HG02970 (cell line): ENCODE data around the gene GYPC.
A peak's percentile ranks its signal among the peaks of the same experiment; 100 is the strongest.
"Not testable (repeated sequence)": the region's sequence is repeated elsewhere in the genome, so short reads cannot be mapped to it uniquely, and the experiment has no call there.

Source experiments
- ATAC-seq: cut with Tn5 transposase; IDR thresholded peaks from one replicate; pipeline ENCODE4 v1.9.1; 2021; ENCODE audit warnings: mild to moderate bottlenecking, moderate library complexity, moderate number of reproducible peaks; ENCODE audit not compliant: unreplicated experiment, low FRiP score

GYPC gene

GRCh38 chr2:126664639-126665038, 8.7 kb downstream of the GYPC start:
- ATAC-seq: peak; percentile 28

DNA sequence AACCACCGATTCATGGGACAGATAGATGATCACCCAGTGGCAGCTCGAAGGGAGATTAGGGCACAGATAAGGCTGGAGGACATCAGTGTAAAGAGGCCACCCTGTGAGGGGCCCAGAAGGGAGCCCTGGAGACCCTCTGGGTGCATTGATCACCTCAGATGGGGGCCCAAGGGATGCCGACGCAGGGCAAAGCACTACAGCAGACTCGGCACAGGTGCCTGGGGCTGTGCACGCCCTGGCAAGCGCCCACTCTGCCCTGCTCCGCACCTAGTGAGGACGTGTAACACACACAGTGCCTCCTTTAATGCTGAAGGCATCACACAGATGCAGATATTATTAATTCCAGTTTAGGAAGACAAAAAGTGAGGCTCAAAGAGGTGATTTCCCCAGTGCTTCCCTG, 9.5 kb downstream of the GYPC start:
- ATAC-seq: no peak

DNA sequence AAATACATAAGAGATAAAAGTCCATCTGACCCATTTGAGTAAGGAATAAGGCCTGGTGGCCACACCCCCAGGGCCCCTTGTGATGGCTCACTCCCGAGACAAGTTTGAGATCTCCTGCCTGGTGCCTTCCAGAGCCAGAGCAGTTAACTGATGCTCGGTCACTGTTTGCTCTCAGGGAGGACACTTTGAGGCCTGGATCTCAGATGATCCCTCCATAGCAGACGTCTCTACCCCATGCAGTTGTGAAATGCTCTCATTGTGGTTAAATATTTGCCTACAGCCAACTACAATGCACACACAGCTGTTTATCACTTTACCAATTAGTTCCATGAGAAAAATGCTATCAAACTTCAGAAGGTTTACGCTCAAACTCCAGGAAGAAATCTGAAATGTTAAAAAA, 12.3 kb downstream of the GYPC start:
- no peak for ATAC-seq

DNA sequence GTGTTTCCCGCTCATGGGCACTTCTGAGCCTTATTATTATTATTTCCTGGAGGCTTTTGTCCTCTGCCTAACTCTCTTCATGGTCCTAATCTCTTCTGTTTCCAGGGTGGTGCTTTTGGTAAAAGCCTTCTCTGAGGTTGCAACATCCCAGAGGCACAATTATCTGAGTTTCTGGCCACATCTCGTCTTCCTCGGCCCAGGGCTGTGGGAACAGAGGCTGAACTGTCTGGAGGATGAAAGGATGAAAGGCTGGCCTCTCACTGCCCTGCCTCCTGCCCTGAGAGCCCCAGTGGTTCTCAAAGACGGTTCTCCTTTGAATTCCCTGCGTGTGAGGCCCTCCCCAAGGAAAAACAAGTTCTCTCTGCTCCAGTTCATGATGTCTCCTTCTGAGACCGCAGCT, 13.8 kb downstream of the GYPC start:
- no peak for ATAC-seq

GRCh38 chr2:126671488-126671887, 15.5 kb downstream of the GYPC start:
- ATAC-seq: no peak

DNA sequence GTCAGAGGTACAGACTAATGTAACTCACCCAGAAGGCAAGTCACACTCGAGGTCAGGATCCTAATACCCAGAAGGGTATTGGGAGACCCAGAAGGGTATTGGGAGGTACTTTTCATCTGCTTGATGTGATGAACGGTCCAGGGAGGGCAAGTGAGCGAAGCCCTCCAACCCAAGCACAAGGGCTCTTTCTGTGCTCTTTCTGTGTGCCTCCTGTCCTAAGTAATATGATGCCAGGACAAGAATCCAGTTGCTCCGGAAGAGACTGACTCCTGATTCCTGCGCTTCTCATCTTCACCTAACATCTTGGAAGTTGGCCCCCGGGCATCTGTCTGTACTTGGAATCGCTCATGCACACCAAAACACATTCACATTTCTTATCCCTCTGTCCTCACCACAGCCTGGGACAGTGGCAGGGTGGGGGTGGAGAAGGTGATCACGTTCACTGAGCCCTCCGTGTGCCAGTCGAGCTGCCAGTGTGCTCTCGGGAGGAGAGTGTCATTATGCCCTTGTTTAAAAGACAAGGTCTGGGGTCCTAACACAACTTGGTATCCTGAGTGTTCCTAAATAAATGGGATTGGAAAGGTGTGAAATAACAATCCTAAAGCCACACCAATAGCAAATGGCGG, 17.1 kb downstream of the GYPC start:
- no peak for ATAC-seq

GRCh38 chr2:126674075-126674744, 18.3 kb downstream of the GYPC start:
- ATAC-seq: no peak

GRCh38 chr2:126675637-126676036, 19.7 kb downstream of the GYPC start:
- ATAC-seq: no peak

GRCh38 chr2:126676221-126677175, 20.5 kb downstream of the GYPC start:
- ATAC-seq: no peak

DNA sequence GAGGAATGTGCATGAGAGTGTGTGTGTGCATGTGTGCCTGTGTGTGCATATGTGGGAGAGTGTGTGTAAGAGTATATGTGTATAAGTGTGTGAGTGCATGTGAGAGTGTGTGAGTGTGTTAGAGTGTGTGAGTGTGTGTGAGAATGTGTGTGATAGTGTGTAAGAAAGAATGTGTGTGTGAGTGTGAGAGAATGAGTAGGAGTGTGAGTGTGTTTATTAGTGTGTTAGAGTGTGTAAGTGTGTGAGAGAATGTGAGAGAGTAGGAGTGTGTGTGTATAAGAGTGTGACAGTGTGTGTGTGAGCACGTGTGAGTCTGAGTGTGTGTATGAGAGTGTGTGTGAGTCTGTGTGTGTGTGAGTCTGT, 21.2 kb downstream of the GYPC start:
- ATAC-seq: no peak

GRCh38 chr2:126678269-126679065, 22.5 kb downstream of the GYPC start:
- no peak for ATAC-seq

- ATAC-seq: no peak
These were observed 23.2 kb downstream of the GYPC start for GRCh38 chr2:126679094-126679713.

- ATAC-seq: no peak
These were observed 25.5 kb downstream of the GYPC start for GRCh38 chr2:126681505-126681904.

DNA sequence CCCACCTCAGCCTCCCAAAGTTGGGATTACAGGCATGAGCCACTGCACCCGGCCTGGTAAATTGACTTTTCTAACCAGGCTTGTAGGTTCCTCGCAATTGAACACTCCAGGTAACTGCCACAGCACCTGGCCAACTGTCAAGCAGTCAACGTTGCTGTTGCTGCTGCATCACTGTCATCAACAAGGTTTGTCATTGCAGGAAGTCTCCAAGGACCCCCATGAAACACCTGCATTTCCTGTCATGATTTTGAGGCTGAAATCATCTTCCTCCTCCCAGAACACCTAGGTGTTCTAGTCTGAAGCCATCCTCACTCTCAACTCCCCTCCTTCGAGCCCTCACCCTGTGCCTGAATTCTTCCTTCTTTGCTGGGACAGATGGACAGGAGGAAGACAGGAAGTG, 29.7 kb downstream of the GYPC start:
- no peak for ATAC-seq

DNA sequence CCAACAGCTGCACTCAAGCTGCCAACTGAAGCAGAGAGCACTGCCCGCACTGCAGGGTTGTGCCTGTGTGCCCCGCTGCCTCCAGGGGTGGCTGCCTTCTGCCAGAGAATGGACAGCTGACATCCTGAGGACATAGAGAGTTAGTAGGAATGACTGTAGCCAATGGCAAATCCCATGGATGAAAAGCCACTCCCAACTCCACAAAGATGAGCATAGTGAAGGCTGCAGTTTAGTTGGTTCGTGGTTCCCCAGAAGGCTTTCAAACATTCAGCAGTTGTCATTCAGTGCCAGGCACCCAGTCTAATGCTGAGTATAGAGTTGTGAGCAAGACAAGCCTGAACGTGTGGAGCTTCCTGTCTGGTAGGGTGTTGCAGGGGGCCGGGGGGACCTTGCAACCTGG, 30.3 kb downstream of the GYPC start:
- ATAC-seq: no peak

GRCh38 chr2:126686841-126687485, 31.0 kb downstream of the GYPC start:
- no peak for ATAC-seq

GRCh38 chr2:126687503-126687902, 31.5 kb downstream of the GYPC start:
- no peak for ATAC-seq

DNA sequence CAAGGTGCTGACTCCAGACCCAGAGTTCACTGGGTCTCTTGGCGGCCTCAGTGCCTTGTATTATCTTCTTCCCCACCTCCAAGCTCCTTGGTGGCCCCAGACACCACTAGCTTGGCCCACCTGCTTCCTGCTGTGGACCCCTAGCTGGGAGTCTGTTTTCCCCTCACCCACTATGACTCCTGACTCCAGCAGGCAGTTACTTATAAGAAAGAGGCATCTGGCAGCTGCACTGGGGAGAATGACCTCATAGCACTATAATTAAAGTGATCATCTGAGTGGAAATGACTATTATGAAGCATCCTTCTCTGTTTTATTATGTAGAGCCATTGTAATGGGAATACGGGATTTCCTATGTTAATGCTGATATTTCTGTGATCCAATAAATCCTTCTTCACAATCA, 32.6 kb downstream of the GYPC start:
- not testable (repeated sequence) for ATAC-seq

DNA sequence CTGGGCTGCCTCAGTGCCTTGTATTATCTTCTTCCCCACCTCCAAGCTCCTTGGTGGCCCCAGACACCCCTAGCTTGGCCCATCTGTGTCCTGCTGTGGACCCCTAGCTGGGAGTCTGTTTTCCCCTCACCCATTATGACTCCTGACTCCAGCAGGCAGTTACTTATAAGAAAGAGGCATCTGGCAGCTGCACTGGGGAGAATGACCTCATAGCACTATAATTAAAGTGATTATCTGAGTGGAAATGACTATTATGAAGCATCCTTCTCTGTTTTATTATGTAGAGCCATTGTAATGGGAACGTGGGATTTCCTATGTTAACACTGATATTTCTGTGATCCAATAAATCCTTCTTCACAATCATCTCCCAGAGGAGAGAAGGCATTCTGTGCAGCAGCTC, 36.3 kb downstream of the GYPC start:
- ATAC-seq: not testable (repeated sequence)
